GM12878 (cell line): ENCODE results near the gene ZCWPW2. TPM values are rescaled to one million over a fixed set of nuclear protein-coding genes. Genes with fewer than 3 reads are reported as not detected.
A peak's percentile ranks its signal among the peaks of the same experiment; 100 is the strongest.

Experiments used
- ATAC-seq: fragments of 200-7000 bp; cut with Tn5 transposase; 3 replicates; pipeline ENCODE4 v1.9.1; 2020; ENCODE audit warnings: mild to moderate bottlenecking, moderate library complexity
- BruUV-seq: library from RNA; stranded (reverse); fragments of 400-500 nt; replicated peaks from 2 replicates; lab custom pipeline; 2021; lab: Mats Ljungman, UMichigan
- CTCF ChIA-PET: fragments of 300-600 bp; sonication (Branson Sonifier 250); formaldehyde crosslinking; extraction: SDS; loops from one replicate; lab custom pipeline; 2021; ENCODE audit warnings: inconsistent platforms; lab: Yijun Ruan, JAX
- POLR2A ChIA-PET: fragments of 350-600 bp; formaldehyde crosslinking; extraction: SDS; loops from one replicate; lab custom pipeline; 2021; ENCODE audit warnings: inconsistent platforms; lab: Charles Lee
- RAD21 ChIA-PET: fragments of 300-600 bp; sonication (Branson Sonifier 250); formaldehyde crosslinking; loops from one replicate; lab custom pipeline; 2023; ENCODE audit warnings: antibody characterized with exemption; ENCODE audit not compliant: unreplicated experiment; lab: Charles Lee
- SMC1A ChIA-PET: fragments of 300-600 bp; sonication (Branson Sonifier 250); formaldehyde crosslinking; loops from one replicate; lab custom pipeline; 2023; ENCODE audit not compliant: unreplicated experiment, uncharacterized antibody; lab: Charles Lee
- DNase-seq: peaks from one replicate; pipeline ENCODE4 v3.0.0-alpha.2; 2011; ENCODE audit warnings: low read depth, low spot score
- FAIRE-seq: peaks from 3 replicates; lab custom pipeline; 2011; peaks lifted over from hg19 to GRCh38; lab: Jason Lieb, UNC
- H2AFZ ChIP-seq: 2 replicates; pipeline ENCODE4 v1.6.0; 2011; ENCODE audit warnings: low read depth, low read length, control low read depth; ENCODE audit not compliant: control insufficient read depth
- H3K27ac ChIP-seq: 2 replicates; pipeline ENCODE4 v1.5.1; 2011; ENCODE audit warnings: control low read depth; ENCODE audit not compliant: control insufficient read depth, insufficient read depth
- H3K27me3 ChIP-seq, 2 experiments: replicated peaks in 1 of 2; 2 replicates each; pipeline versions ENCODE4 v1.6.0 to v1.6.1; 2011; ENCODE audit warnings: low read length in 1 of 2; ENCODE audit not compliant: control insufficient read depth in 2 of 2, insufficient read depth in 2 of 2
- H3K36me3 ChIP-seq, 2 experiments: 2 replicates each; pipeline ENCODE4 v1.5.1; 2011; ENCODE audit warnings: low read length in 1 of 2; ENCODE audit not compliant: control insufficient read depth in 2 of 2, insufficient read depth in 2 of 2
- H3K4me1 ChIP-seq: 2 replicates; pipeline ENCODE4 v1.6.1; 2011; ENCODE audit warnings: mild to moderate bottlenecking, low read length, moderate library complexity, mixed read lengths; ENCODE audit not compliant: control insufficient read depth, insufficient read depth
- H3K4me2 ChIP-seq: 2 replicates; pipeline ENCODE4 v1.6.0; 2011; ENCODE audit warnings: control low read depth; ENCODE audit not compliant: control insufficient read depth, insufficient read depth
- H3K4me3 ChIP-seq: fragments of 200-600 bp; sonication (generic); 2 replicates; pipeline ENCODE4 v1.5.1; 2016
- H3K79me2 ChIP-seq: 2 replicates; pipeline ENCODE4 v1.6.0; 2011; ENCODE audit warnings: low read length; ENCODE audit not compliant: control insufficient read depth, insufficient read depth
- H3K9ac ChIP-seq: 2 replicates; pipeline ENCODE4 v1.8.0; 2011; ENCODE audit warnings: low read length, control low read depth, mixed read lengths; ENCODE audit not compliant: control insufficient read depth, insufficient read depth
- H3K9me3 ChIP-seq: replicated peaks from 3 replicates; pipeline ENCODE4 v1.5.1; 2011; ENCODE audit warnings: mild to moderate bottlenecking, low read length; ENCODE audit not compliant: control insufficient read depth, insufficient read depth
- H4K20me1 ChIP-seq: 2 replicates; pipeline ENCODE4 v1.6.0; 2011; ENCODE audit not compliant: control insufficient read depth, insufficient read depth
- ATF7 ChIP-seq: fragments of 450-650 bp; IDR thresholded peaks from 2 replicates; pipeline ENCODE4 v1.6.1; 2016; ENCODE audit warnings: low read depth, mild to moderate bottlenecking
- BACH1 ChIP-seq: fragments of 450-650 bp; IDR thresholded peaks from 2 replicates; pipeline ENCODE4 v1.6.1; 2017; ENCODE audit warnings: mild to moderate bottlenecking, borderline replicate concordance
- CREB1 ChIP-seq: IDR thresholded peaks from 2 replicates; pipeline ENCODE4 v1.6.1; 2012; ENCODE audit warnings: low read depth, mild to moderate bottlenecking, inconsistent platforms
- EZH2 ChIP-seq: IDR thresholded peaks from 2 replicates; pipeline ENCODE4 v1.6.1; 2012; ENCODE audit warnings: low read depth, mild to moderate bottlenecking, control low read depth, inconsistent platforms, low read length, borderline replicate concordance; ENCODE audit not compliant: control insufficient read depth
- HDGF ChIP-seq: fragments of 450-650 bp; IDR thresholded peaks from 2 replicates; pipeline ENCODE4 v1.6.1; 2016; ENCODE audit warnings: antibody characterized with exemption
- JUND ChIP-seq: IDR thresholded peaks from 2 replicates; pipeline ENCODE4 v1.6.1; 2012; ENCODE audit warnings: low read depth, mild to moderate bottlenecking, low read length, improper control_type of control experiment, moderate library complexity
- NFXL1 ChIP-seq: fragments of 450-650 bp; IDR thresholded peaks from 2 replicates; pipeline ENCODE4 v1.6.1; 2017; ENCODE audit warnings: antibody characterized with exemption, mild to moderate bottlenecking, borderline replicate concordance
- POLR2A ChIP-seq: IDR thresholded peaks from 2 replicates; pipeline ENCODE4 v1.6.1; 2011; ENCODE audit warnings: low read depth, mild to moderate bottlenecking, low read length
- RBBP5 ChIP-seq: fragments of 200-600 bp; sonication (generic); conservative IDR thresholded peaks from 2 replicates; pipeline ENCODE4 v1.6.1; 2016
- SREBF1 ChIP-seq: IDR thresholded peaks from 2 replicates; pipeline ENCODE4 v1.6.1; 2012; ENCODE audit warnings: mild to moderate bottlenecking, low read length
- TCF3 ChIP-seq: IDR thresholded peaks from 2 replicates; pipeline ENCODE4 v1.6.1; 2012; ENCODE audit warnings: low read depth, mild to moderate bottlenecking, low read length, borderline replicate concordance; ENCODE audit not compliant: insufficient read depth
- YBX1 ChIP-seq: fragments of 450-650 bp; IDR thresholded peaks from 2 replicates; pipeline ENCODE4 v1.6.1; 2016; ENCODE audit warnings: antibody characterized with exemption
- WGBS: methylation state at CpG from one replicate; pipeline ENCODE4 v1.1.6; 2016; ENCODE audit warnings: low lambda C conversion rate; ENCODE audit not compliant: insufficient replicate concordance, insufficient coverage; ENCODE audit errors: missing lambda C conversion rate; 5-methylcytosine and 5-hydroxymethylcytosine counted together
- in situ Hi-C: fragments of 300-500 bp; cut with MboI; formaldehyde crosslinking; loops from 9 replicates; pipeline ENCODE4 v1.14.3; 2018; ENCODE audit warnings: mixed read lengths
- intact Hi-C: fragments of 100-400 bp; cut with micrococcal nuclease; formaldehyde crosslinking; loops from one replicate; pipeline ENCODE4 v1.14.2; 2022; ENCODE audit not compliant: unreplicated experiment
- polyA plus RNA-seq, 11 experiments: library from polyadenylated mRNA; depleted of rRNA in 4 of 11; unstranded in 6 of 11; stranded (reverse) in 5 of 11; fragments of >200 nt; fragmentation: Nextera tagmentation in 4 of 11; fragmentation: Illumina TruSeq in 1 of 11; extraction: Ambion mirVana in 4 of 11; extraction: Trizol in 1 of 11; gene quantifications; 1 replicate in 1 of 11; 2 replicates in 10 of 11; pipeline versions ENCODE4 v1.2.1 to v1.2.3, GENCODE V29; 2011 to 2016; ENCODE audit warnings: inconsistent platforms in 2 of 11, missing spikeins in 2 of 11, low read depth in 1 of 11
- total RNA-seq, 4 experiments: library from RNA; depleted of rRNA in 3 of 4; stranded (reverse); fragments of >200 nt in 3 of 4; fragmentation: Illumina TruSeq in 1 of 4; extraction: Trizol in 1 of 4; gene quantifications; 2 replicates each; pipeline versions ENCODE4 v1.2.1 to v1.2.3, GENCODE V29; 2013 to 2021
- TF ChIP-seq, protein P1 (sequence below): fragments of 150-350 bp; IDR thresholded peaks from 2 replicates; pipeline ENCODE4 v1.6.1; 2014; ENCODE audit warnings: mild to moderate bottlenecking, low read depth, low read length
- TF ChIP-seq, protein P2 (sequence below): fragments of 450-650 bp; IDR thresholded peaks from 2 replicates; pipeline ENCODE4 v1.6.1; 2016; ENCODE audit warnings: mild to moderate bottlenecking
- TF ChIP-seq, protein P3 (sequence below): IDR thresholded peaks from 2 replicates; pipeline ENCODE4 v1.6.1; 2012; ENCODE audit warnings: improper control_type of control experiment, low read depth, low read length; ENCODE audit not compliant: insufficient replicate concordance
- TF ChIP-seq, protein P4 (sequence below): IDR thresholded peaks from 2 replicates; pipeline ENCODE4 v1.6.1; 2011; ENCODE audit warnings: mild to moderate bottlenecking, low read depth, low read length, moderate library complexity; ENCODE audit not compliant: insufficient replicate concordance

ZCWPW2 gene
- total and polyA plus RNA-seq, 10 of the 15 experiments (the other 5 are each of a cell fraction or from before 2014, with no cell fraction given): 0.09 to 0.38 (median 0.22) TPM; not detected in 3

DNA sequence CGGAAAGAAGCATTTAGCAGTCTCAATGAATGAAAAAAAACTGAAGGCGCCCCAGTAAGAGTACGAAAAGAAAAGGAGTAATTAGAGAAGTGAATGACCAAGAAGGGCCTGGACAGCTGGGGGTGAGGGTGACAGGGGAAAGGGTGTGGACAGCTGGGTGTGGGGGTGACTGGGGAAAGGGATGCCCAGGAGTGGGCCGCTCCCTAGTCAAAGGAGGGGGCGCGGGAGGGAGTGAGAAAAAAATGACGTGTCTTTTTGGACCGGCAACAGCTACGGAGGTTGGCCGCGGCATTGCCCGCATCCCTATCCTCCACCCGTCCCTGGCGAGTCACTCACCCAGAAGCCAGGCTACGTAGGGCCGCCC lies 274 bp upstream of the ZCWPW2 start:
- Histone ChIP-seq H3K27ac (peak overlapping the region; percentile 97), H3K79me2 (peaks cover 57% of the 10 kb centered on the region), H3K27me3 (no peaks in the 10 kb centered on the region), H3K9ac (peak overlapping the region; percentile 98), H4K20me1 (no peaks in the 10 kb centered on the region), H2AFZ (peak overlapping the region; percentile 87), H3K4me2 (peak overlapping the region; percentile 84), H3K9me3 (no peaks in the 10 kb centered on the region), H3K4me1 (no peaks in the 10 kb centered on the region), H3K4me3 (peak overlapping the region; percentile 81), H3K36me3 (no peaks in the 10 kb centered on the region)
- FAIRE-seq (no peak), DNase-seq (no peak), ATAC-seq (peak; percentile 86)
- in situ Hi-C loops (loop anchor here (10.0 to 25.0 kb wide), 2 partner anchors 863 to 1211 kb away; partner anchors contain the start of gene SLC4A7), intact Hi-C loops (loop anchor here (10.0 kb wide), 1 partner anchor 863 kb away; the partner anchor contains the start of gene SLC4A7)
- RAD21 ChIA-PET: interaction anchor here (0.6 to 1.6 kb wide), 3 partner anchors 20 to 416 kb away, joined by 3 to 5 read pairs (median 4); no protein-coding TSS in a partner anchor
- TF ChIP-seq EZH2 (no peak), YBX1 (no peak), SREBF1 (no peak), NFXL1 (no peak), TCF3 (0 out of 2 replicates have a peak, but pooled peaks have one; percentile 40), ATF7 (peak; percentile 64; the same call in 1 of the 2 replicates), RBBP5 (no peak), HDGF (no peak), CREB1 (peak; percentile 50; the same call in 1 of the 2 replicates), POLR2A (no peak), BACH1 (no peak), JUND (no peak)
- TF ChIP-seq, protein P1, sequence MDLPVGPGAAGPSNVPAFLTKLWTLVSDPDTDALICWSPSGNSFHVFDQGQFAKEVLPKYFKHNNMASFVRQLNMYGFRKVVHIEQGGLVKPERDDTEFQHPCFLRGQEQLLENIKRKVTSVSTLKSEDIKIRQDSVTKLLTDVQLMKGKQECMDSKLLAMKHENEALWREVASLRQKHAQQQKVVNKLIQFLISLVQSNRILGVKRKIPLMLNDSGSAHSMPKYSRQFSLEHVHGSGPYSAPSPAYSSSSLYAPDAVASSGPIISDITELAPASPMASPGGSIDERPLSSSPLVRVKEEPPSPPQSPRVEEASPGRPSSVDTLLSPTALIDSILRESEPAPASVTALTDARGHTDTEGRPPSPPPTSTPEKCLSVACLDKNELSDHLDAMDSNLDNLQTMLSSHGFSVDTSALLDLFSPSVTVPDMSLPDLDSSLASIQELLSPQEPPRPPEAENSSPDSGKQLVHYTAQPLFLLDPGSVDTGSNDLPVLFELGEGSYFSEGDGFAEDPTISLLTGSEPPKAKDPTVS: no peak
- TF ChIP-seq, protein P2, sequence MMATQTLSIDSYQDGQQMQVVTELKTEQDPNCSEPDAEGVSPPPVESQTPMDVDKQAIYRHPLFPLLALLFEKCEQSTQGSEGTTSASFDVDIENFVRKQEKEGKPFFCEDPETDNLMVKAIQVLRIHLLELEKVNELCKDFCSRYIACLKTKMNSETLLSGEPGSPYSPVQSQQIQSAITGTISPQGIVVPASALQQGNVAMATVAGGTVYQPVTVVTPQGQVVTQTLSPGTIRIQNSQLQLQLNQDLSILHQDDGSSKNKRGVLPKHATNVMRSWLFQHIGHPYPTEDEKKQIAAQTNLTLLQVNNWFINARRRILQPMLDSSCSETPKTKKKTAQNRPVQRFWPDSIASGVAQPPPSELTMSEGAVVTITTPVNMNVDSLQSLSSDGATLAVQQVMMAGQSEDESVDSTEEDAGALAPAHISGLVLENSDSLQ: peak; percentile 94
- TF ChIP-seq, protein P3, sequence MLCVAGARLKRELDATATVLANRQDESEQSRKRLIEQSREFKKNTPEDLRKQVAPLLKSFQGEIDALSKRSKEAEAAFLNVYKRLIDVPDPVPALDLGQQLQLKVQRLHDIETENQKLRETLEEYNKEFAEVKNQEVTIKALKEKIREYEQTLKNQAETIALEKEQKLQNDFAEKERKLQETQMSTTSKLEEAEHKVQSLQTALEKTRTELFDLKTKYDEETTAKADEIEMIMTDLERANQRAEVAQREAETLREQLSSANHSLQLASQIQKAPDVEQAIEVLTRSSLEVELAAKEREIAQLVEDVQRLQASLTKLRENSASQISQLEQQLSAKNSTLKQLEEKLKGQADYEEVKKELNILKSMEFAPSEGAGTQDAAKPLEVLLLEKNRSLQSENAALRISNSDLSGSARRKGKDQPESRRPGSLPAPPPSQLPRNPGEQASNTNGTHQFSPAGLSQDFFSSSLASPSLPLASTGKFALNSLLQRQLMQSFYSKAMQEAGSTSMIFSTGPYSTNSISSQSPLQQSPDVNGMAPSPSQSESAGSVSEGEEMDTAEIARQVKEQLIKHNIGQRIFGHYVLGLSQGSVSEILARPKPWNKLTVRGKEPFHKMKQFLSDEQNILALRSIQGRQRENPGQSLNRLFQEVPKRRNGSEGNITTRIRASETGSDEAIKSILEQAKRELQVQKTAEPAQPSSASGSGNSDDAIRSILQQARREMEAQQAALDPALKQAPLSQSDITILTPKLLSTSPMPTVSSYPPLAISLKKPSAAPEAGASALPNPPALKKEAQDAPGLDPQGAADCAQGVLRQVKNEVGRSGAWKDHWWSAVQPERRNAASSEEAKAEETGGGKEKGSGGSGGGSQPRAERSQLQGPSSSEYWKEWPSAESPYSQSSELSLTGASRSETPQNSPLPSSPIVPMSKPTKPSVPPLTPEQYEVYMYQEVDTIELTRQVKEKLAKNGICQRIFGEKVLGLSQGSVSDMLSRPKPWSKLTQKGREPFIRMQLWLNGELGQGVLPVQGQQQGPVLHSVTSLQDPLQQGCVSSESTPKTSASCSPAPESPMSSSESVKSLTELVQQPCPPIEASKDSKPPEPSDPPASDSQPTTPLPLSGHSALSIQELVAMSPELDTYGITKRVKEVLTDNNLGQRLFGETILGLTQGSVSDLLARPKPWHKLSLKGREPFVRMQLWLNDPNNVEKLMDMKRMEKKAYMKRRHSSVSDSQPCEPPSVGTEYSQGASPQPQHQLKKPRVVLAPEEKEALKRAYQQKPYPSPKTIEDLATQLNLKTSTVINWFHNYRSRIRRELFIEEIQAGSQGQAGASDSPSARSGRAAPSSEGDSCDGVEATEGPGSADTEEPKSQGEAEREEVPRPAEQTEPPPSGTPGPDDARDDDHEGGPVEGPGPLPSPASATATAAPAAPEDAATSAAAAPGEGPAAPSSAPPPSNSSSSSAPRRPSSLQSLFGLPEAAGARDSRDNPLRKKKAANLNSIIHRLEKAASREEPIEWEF: no peak
- TF ChIP-seq, protein P4, sequence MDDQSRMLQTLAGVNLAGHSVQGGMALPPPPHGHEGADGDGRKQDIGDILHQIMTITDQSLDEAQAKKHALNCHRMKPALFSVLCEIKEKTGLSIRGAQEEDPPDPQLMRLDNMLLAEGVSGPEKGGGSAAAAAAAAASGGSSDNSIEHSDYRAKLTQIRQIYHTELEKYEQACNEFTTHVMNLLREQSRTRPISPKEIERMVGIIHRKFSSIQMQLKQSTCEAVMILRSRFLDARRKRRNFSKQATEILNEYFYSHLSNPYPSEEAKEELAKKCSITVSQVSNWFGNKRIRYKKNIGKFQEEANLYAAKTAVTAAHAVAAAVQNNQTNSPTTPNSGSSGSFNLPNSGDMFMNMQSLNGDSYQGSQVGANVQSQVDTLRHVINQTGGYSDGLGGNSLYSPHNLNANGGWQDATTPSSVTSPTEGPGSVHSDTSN: peak; percentile 65
- BruUV-seq: no TSS peak
- CTCF ChIA-PET: interaction anchor here (0.9 to 2.0 kb wide), 5 partner anchors 9 to 636 kb away, joined by 3 to 18 read pairs (median 10); no protein-coding TSS in a partner anchor
- WGBS: 12% methylated on average over 13 of the region's 16 CpGs
- SMC1A ChIA-PET: interaction anchor here (0.6 to 2.4 kb wide), 6 partner anchors 9 to 864 kb away, joined by 3 to 7 read pairs (median 4); partner anchors contain the start of gene SLC4A7
- POLR2A ChIA-PET: interaction anchor here (1.0 to 1.9 kb wide), 4 partner anchors 21 to 636 kb away, joined by 3 to 17 read pairs (median 8); no protein-coding TSS in a partner anchor
